ENCODE data around the gene CGB1. TPM values are rescaled to one million over a fixed set of nuclear protein-coding genes. Genes with fewer than 3 reads are reported as not detected.

The CGB1 gene
- total and polyA plus RNA-seq, 2 donors (not counting 3 experiments of a cell fraction or from before 2014, with no cell fraction given): not detected

GRCh38 chr19:48992581-48993174 is 44.0 kb downstream of the CGB1 start:
- no peaks in the 10 kb centered on the region for H3K9me3 ChIP-seq (replicated peaks; ENCODE audit: control insufficient read depth, insufficient read depth, low read length)
- no TSS peak for BruUV-seq (replicated peaks)
- ChIA-PET CTCF (interaction anchor here (0.9 to 3.3 kb wide), 23 partner anchors 13 to 234 kb away, joined by 3 to 41 read pairs (median 5); partner anchors contain the start of genes LIN7B, NUCB1 and PPP1R15A), POLR2A (interaction anchor here (1.0 to 1.5 kb wide), 5 partner anchors 9 to 373 kb away, joined by 3 to 6 read pairs (median 3); partner anchors contain the start of genes PPP1R15A, RPL18 and SPHK2)
- no peaks in the 10 kb centered on the region for H3K9me1 ChIP-seq (replicated peaks; ENCODE audit: control insufficient read depth, extremely low read depth, insufficient read depth, low read length)
- H3K4me3 ChIP-seq (replicated peaks in 1 of 3; ENCODE audit: insufficient read depth in 1 of 3, low read depth in 1 of 3, low read length in 3 of 3): peak overlapping the region; percentile 83 to 92 (median 86)
- H2AFZ ChIP-seq (ENCODE audit: low read depth, low read length): peak overlapping the region; percentile 49
- FAIRE-seq: peak; percentile 76
- peak overlapping the region; percentile 48 for H3K27ac ChIP-seq (ENCODE audit: insufficient read depth, low read depth, low read length)
- dilution Hi-C loops (cut with MboI; ENCODE audit: extremely low pct_ligation_motif_present, low sequenced_read_pairs): no loop called here
- H3K79me2 ChIP-seq (ENCODE audit: control insufficient read depth, insufficient read depth, low read length): peaks cover 54% of the 10 kb centered on the region
- H3K9ac ChIP-seq (replicated peaks; ENCODE audit: extremely low read depth, insufficient read depth, low read length): peak overlapping the region; percentile 89
- H3K27me3 ChIP-seq (ENCODE audit: control insufficient read depth in 2 of 2, insufficient read depth in 2 of 2, low read length in 2 of 2): no peaks in the 10 kb centered on the region
- intact Hi-C loops (cut with micrococcal nuclease): loop anchor here (1.0 to 10.0 kb wide), 6 partner anchors 14 to 358 kb away; partner anchors contain the start of genes DBP, HRC, SNRNP70 and TRPM4
- H3K4me2 ChIP-seq (ENCODE audit: insufficient read depth, low read length): peak overlapping the region; percentile 80
- no peaks in the 10 kb centered on the region for H4K20me1 ChIP-seq (replicated peaks; ENCODE audit: control insufficient read depth, extremely low read depth, insufficient read depth, low read length)
- no peak for DNase-seq (ENCODE audit: low read depth, low spot score)
- TF ChIP-seq MAX (IDR thresholded peaks at IDR 0.05; ENCODE audit: insufficient read depth, insufficient read length) (no peak), JUN (IDR thresholded peaks at IDR 0.05; ENCODE audit: borderline replicate concordance, insufficient read depth, insufficient read length, low read depth) (no peak), GATA2 (IDR thresholded peaks at IDR 0.05; ENCODE audit: insufficient read depth, insufficient read length, low read depth, low read length) (no peak), MYC (IDR thresholded peaks at IDR 0.05; ENCODE audit: low read depth, low read length) (no peak), FOS (IDR thresholded peaks at IDR 0.05; ENCODE audit: borderline replicate concordance, insufficient read depth, low read length) (no peak), POLR2AphosphoS5 (IDR thresholded peaks at IDR 0.05; ENCODE audit: insufficient read depth, low read depth, low read length) (no peak), POLR2A (IDR thresholded peaks at IDR 0.05; ENCODE audit: low read depth, low read length) (no peak), CTCF (IDR thresholded peaks at IDR 0.05; ENCODE audit: extremely low read depth in 1 of 2, insufficient read depth in 1 of 2, low read depth in 1 of 2, low read length in 2 of 2) (no peak), EZH2 (IDR thresholded peaks at IDR 0.05; ENCODE audit: borderline replicate concordance, low read depth, low read length, severe bottlenecking) (no peak)
- peaks cover 14% of the 10 kb centered on the region for H3K4me1 ChIP-seq (ENCODE audit: control insufficient read depth, extremely low read depth, insufficient read depth, low read length)
- H3K36me3 ChIP-seq (ENCODE audit: control insufficient read depth in 2 of 2, extremely low read depth in 1 of 2, insufficient read depth in 2 of 2, low read length in 2 of 2): peaks cover 0 to 5% of the 10 kb centered on the region in 2 experiments

Measured in endothelial cell of umbilical vein (primary cell).